Stimulated activated CD4-positive, alpha-beta T cell treated with anti-CD3 and anti-CD28 coated beads, Interleukin-4, amount 100 ng/mL, for 48 hours (primary cell): ENCODE data around the gene FGFR4.

Experiments used
- DNase-seq, 2 donors: peaks; one replicate each; pipeline ENCODE4 v3.0.0-alpha.2; 2020; ENCODE audit warnings: low read depth in 2 of 2

Gene FGFR4

DNA sequence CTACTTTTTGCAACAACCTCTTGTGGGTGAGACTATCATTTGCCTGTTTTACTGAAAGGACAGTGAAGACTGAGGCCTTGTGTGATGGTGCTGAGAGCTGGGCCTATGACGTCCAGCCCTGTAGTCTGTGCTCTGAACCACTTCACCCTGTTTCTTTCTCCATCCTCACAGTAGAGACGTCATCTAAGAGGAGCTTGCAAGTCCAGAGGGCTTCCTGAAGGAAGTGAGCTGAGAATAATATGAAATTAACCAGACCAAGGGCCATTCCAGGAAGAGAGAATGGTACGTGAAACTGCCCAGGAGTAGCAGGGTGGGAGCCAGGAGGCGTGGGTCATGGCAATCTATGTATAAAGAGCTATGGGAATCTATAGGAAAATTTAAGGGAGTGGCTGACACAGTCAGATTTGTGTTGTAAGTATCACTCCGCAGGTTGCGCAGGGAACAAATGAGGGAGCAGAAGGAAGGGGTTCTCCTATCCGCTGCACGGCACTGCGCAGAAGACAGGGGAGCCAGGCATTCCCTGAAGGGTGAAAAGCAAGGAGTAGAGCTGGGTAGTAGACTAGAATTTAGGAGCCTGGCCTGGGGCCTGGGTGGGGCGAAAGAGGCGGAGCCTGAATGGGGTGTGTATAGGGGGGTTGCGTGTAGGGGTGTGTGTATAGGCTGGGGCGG lies 596 bp upstream of the FGFR4 start:
- DNase-seq, result no peak

DNA sequence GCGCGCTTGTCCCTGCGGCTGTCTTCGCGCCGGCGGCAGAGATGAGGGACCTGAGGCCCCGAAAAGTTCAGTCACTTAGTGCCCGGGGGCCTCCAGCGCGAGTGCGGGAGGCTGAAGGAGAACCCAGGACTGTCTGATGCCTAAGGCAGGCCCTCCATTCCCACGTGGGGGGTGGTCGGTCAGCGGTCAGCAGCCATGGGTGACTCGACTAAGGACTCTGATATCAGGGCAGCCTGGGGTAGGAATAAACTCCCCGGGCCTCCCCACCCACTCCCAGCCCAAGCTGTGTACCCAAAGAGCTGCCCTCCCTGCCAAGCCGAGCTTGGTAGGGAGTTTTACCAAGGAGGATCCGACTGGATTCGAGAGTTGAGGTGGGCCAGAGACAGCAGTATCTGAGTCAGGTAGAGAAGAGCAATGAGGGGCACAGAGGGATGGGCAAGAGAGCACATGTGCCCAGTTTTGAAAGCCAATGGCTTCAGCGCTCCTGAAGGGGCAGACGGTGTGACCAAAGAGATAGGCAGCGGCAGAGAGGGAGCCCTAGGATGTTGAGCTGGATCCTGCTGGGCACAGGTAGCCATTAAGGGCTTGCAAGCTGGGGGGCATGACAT lies 787 bp downstream of the FGFR4 start:
- DNase-seq, result no peak

DNA sequence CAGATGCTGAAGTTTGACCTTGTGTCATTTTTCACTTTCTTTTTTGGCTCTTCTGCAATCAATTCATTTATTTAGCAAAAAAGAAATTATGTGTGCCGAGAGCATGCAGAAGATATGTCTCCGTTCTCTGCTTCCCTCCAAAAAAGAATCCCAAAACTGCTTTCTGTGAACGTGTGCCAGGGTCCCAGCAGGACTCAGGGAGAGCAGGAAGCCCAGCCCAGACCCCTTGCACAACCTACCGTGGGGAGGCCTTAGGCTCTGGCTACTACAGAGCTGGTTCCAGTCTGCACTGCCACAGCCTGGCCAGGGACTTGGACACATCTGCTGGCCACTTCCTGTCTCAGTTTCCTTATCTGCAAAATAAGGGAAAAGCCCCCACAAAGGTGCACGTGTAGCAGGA lies 2.4 kb downstream of the FGFR4 start:
- no peak for DNase-seq

DNA sequence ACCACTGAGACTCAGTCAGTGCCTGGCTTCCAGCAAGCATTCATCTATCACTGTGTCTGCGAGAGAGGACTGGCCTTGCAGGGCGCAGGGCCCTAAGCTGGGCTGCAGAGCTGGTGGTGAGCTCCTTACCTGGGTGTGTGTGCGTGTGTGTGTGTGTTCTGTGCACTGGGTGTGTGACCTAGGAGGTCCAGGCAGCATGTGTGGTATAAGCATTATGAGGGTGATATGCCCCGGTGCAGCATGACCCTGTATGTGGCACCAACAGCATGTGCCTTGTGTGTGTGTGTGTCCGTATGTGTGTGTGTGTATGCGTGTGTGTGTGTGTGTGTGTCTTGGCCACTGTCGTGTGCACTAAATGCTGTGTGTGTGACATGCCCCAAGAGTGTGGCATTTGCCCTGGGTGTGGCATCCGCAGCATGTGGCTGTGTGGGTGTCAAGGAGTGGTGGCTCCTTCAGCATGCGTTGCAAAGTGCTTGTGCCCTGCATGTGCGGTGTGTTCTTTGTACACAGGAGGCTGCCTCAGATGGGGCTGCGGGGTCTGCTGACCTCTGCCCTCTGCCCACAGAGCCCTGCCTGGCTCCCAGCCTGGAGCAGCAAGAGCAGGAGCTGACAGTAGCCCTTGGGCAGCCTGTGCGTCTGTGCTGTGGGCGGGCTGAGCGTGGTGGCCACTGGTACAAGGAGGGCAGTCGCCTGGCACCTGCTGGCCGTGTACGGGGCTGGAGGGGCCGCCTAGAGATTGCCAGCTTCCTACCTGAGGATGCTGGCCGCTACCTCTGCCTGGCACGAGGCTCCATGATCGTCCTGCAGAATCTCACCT lies 3.3 kb downstream of the FGFR4 start:
- no peak for DNase-seq

DNA sequence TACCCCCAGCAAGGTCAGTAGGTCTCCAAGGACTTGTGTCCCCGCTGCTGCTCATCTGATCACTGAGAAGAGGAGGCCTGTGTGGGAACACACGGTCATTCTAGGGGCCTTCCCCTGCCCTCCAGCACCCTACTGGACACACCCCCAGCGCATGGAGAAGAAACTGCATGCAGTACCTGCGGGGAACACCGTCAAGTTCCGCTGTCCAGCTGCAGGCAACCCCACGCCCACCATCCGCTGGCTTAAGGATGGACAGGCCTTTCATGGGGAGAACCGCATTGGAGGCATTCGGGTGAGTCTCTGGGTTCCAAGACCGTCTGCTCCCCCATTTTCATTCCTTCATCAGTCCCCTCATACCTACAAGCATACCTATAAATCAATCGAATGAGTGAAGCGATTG lies 4.1 kb downstream of the FGFR4 start:
- no peak for DNase-seq

DNA sequence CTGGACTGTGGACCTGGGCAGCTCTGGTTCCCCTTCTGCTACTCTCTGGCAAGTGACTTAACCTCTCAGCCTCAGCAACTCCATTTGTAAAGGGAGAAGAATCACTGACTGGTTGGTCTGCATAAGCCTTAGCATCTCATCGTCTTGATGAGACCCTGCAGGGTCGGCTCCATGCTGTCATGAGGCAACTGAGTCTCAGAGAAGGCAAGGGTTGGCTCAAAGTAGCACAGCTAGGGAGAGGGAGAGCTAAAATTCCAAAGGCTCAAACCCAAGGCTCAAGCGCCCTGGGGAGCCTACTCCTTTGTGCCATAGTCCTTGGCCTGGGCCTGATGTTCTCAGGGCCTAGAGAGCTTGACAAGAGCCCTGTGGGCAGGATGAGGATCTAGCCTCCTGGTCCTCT lies 4.5 kb downstream of the FGFR4 start:
- DNase-seq, result no peak

DNA sequence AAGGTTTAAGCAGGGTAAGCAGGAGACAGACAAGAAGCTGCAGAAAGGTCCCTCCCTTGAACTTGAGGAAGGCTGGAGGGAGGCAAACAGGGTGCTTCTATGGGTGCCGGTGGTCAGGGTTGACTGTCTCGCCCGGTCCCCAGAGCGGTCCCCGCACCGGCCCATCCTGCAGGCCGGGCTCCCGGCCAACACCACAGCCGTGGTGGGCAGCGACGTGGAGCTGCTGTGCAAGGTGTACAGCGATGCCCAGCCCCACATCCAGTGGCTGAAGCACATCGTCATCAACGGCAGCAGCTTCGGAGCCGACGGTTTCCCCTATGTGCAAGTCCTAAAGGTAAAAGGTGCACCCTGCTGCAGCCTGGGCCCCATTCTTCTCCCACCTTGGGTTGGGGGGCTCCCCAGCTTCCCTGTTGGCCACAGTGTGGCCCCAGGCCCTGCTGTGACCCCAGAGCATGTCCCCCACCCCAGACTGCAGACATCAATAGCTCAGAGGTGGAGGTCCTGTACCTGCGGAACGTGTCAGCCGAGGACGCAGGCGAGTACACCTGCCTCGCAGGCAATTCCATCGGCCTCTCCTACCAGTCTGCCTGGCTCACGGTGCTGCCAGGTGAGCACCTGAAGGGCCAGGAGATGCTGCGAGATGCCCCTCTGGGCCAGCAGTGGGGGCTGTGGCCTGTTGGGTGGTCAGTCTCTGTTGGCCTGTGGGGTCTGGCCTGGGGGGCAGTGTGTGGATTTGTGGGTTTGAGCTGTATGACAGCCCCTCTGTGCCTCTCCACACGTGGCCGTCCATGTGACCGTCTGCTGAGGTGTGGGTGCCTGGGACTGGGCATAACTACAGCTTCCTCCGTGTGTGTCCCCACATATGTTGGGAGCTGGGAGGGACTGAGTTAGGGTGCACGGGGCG lies 5.7 kb downstream of the FGFR4 start:
- DNase-seq, result no peak

DNA sequence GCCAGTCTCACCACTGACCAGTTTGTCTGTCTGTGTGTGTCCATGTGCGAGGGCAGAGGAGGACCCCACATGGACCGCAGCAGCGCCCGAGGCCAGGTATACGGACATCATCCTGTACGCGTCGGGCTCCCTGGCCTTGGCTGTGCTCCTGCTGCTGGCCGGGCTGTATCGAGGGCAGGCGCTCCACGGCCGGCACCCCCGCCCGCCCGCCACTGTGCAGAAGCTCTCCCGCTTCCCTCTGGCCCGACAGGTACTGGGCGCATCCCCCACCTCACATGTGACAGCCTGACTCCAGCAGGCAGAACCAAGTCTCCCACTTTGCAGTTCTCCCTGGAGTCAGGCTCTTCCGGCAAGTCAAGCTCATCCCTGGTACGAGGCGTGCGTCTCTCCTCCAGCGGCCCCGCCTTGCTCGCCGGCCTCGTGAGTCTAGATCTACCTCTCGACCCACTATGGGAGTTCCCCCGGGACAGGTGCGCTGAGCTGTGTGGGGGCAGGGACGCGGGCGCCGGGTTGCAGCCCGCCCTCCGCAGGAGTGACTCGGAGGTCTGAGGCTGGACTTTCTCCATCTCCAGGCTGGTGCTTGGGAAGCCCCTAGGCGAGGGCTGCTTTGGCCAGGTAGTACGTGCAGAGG lies 6.5 kb downstream of the FGFR4 start:
- DNase-seq, result no peak

DNA sequence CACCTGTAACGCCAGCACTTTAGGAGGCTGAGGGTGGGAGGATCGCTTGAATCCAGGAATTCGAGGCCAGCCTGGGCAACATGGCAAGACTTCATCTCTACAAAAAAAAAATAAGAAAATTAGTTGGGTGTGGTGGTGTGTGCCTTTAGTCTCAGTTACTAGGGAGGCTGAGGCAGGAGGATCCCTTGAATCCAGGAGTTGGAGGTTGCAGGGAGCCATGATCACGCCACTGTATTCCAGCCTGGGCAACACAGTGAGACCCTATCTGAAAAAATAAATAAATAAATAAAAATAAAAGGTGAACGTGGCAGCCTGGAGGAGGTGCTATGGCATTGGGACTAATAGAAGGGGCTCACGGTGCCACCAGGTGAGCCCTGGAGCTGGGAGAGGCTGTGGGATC lies 7.1 kb downstream of the FGFR4 start:
- DNase-seq, result no peak

DNA sequence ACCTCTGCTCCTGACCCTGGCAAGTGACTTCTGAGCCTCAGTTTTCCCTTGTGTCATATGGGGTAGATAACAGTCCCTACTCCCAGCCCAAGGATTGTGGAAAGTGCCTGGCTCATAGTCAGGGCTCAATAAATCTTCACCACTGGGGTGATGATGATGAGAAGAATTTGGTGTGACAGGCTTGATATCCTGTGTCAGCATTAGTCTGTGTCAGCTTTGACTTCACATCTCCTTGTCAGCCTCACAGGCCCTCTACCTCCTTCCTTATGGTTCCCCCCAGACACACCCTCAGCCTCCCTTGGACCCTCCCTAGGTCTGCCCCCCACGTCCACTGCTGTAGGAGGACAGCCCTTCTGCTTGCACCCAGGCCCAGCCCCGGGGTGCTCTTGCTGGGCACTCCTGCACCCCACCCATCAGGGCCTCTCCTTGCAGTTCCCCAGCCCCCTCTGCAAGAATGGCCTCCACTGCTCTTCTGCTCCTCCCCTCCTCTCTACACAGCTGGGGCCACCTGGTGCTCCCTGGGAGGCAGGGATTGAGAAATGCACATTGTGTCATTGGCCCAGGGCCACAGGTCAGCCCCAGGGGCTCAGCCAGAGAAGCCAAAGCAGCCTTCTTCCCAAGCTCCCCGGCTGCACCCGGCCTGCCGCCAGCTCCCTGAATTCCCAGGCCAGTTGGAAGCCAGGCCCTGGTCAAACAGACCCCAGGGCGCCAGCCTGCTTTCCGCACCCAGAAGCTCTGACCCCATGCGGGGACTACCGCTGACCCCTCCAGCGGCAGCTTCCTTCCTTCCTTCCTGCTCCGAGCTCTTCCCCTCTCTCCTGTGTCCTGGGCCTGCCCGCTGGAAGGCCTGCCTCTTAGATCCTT lies 7.7 kb downstream of the FGFR4 start:
- no peak for DNase-seq

DNA sequence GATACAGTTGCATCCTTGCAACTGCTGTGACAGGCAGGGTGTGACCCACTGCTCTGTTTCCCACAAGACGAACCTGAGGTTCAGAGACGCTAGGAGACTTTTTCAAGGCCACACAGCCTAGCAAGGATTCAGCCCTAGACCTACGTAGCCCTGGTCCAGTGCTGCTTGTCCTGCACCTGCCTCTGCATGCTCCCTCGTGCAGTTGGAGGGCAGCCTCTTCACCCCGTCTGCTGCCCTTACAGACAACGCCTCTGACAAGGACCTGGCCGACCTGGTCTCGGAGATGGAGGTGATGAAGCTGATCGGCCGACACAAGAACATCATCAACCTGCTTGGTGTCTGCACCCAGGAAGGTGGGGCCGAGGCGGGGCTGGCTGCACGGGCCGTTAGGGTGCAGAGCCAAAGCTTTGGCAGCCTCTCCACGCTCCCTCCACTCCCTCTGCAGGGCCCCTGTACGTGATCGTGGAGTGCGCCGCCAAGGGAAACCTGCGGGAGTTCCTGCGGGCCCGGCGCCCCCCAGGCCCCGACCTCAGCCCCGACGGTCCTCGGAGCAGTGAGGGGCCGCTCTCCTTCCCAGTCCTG lies 8.5 kb downstream of the FGFR4 start:
- no peak for DNase-seq

DNA sequence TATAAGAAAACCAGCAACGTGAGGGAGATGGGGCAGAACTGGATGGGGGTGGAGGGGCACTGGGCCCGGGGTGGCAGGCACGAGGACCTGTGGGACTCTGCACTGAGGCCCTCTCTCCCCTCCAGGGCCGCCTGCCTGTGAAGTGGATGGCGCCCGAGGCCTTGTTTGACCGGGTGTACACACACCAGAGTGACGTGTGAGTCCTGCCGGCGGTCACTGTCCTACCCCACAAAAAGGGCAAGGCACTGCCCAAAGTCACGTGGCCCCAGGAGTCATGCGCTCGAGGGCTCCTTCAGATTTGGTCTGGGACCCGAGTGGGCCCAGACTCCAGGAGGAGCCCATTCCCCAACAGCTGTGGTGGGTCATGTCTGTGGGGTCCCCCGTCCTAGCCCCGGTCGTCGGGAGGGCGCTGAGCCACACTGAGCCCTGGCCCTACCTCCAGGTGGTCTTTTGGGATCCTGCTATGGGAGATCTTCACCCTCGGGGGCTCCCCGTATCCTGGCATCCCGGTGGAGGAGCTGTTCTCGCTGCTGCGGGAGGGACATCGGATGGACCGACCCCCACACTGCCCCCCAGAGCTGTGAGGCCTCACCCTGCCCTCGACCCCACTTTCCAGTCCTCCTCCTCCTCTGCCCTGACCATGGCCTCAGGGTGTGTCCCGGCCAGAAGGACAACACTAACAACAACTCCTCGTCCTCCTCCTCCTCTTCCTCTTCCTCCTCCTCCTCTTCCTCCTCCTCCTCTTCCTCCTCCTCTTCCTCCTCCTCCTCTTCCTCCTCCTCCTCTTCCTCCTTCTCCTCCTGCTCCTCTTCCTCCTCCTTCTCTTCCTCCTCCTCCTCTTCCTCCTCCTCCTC lies 9.7 kb downstream of the FGFR4 start:
- DNase-seq, result no peak

DNA sequence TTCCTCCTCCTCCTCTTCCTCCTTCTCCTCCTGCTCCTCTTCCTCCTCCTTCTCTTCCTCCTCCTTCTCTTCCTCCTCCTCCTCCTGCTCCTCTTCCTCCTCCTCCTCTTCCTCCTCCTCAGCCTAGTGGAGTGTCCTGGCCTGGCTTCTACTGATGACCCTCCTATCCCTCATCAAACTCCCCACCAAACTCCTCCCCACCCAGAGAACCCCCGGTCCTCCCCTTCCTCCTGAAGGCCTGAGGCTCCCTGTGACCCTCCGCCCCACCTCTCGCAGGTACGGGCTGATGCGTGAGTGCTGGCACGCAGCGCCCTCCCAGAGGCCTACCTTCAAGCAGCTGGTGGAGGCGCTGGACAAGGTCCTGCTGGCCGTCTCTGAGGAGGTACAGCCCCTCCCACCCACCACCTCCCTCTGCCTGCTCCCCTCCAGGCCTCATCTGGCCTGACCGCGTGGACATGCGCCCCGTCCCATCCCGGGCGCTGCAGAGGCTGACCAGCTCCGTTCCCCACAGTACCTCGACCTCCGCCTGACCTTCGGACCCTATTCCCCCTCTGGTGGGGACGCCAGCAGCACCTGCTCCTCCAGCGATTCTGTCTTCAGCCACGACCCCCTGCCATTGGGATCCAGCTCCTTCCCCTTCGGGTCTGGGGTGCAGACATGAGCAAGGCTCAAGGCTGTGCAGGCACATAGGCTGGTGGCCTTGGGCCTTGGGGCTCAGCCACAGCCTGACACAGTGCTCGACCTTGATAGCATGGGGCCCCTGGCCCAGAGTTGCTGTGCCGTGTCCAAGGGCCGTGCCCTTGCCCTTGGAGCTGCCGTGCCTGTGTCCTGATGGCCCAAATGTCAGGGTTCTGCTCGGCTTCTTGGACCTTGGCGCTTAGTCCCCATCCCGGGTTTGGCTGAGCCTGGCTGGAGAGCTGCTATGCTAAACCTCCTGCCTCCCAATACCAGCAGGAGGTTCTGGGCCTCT lies 10.6 kb downstream of the FGFR4 start:
- DNase-seq, result no peak

DNA sequence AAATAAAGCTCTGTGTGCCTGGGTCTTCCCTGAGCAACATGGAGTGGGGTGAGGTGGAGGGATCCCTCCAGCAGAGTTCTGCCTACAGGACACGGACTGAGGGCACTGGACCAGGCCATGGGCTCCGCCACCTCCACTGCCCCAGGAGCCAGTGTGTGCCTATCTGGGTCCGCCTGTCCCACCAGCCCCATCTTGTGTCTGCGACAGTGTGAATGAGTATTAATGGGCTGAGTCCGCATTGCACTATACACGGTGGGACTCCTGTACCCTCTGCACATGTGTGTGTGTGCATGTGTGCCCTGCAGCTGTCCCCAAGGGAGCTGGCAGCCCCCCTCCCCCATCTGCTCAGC lies 11.4 kb downstream of the FGFR4 start:
- no peak for DNase-seq

DNA sequence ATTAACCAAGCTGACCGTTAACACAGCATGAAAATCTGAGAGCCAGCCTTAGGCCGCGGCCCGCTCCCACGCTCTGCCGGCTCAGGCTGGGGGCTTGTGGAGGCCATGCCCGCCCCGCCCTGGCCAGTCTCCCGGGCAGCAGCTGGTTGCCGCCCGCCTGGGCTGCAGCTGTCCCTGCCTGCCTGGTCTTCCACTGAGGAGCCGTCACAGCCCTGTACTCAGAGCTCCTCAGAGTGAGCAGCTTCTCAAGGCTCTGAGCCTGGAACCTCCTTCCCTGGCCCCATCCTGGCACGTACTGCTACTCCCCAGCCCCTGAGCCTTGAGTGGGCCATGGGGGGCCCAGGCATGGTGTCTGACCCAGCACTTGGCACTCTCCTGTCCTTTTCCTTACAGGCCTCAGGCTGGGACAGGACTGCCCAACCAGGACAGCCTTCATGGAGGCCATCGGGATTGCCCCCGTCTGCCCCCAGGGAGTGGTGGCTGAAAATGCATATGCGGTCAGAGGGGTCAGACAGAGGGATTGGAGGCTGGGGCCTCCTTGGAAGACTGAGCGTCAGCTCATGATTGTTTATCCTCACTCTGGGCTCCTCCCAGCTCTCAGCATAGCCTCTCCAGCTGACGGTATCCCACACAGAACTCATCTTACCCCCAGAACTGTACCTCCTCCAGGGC lies 11.9 kb downstream of the FGFR4 start:
- DNase-seq, result no peak

DNA sequence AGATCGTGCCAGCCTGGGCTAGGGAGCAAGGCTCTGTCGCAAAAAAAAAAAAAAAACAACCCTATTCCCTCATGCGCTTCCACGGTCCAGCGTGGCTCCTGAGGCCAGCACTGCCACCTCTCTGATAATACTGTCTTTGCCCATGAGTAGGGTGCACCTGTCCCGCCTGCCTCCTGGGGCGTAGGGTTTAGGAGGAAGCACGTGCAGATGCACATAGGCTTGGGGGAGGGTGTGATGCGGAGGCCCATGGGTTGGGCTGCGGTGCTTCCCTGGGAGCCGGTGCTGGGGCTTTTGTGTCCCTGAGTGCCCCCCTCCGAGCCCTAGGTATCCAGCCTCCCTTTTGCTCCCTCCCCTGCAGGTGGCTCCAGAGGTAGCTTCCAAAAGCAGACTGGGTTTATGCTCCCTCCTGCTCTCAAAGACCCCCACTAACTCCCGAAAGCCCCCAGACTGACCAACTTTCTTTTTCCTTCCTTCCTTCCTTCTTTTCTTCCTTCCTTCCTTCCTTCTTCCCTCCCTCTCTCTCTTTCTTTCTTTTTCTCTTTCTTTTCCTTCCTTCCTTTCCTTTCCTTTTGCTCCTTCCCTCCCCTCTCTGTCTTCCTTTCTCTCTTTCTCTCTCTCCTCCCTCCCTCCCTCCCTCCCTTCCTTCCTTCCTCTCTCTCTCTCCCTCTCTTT lies 12.8 kb downstream of the FGFR4 start:
- DNase-seq, result no peak

DNA sequence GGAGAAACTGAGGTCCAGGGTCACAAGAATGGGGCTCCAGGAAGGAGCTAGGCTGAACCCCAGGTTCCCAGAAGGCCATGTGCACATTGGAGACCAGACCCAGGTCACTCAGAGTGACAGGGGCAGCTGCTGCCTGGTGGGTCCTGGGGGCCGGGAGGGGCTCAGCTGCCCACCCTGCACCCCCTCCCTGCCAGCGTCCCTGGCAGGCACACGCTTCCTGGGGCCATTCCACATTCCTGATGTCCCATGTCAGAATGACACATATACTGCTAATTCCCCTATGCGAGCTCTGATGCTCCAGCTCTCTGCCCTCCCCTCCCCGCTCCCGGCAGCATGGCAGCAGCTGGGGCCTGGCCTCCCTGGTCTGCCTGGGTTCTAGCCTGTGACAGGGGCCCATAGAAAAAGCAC lies 14.0 kb downstream of the FGFR4 start:
- DNase-seq, result no peak
